HCEC 1CT (cell line): Measurements from ENCODE around the gene E4F1.
A peak's percentile ranks its signal among the peaks of the same experiment; 100 is the strongest.
"Not testable (repeated sequence)": the region's sequence is repeated elsewhere in the genome, so short reads cannot be mapped to it uniquely, and the experiment has no call there.

Experiments used
- DNase-seq: peaks from one replicate; pipeline ENCODE4 v3.0.0-alpha.2; 2017

The E4F1 gene

DNA sequence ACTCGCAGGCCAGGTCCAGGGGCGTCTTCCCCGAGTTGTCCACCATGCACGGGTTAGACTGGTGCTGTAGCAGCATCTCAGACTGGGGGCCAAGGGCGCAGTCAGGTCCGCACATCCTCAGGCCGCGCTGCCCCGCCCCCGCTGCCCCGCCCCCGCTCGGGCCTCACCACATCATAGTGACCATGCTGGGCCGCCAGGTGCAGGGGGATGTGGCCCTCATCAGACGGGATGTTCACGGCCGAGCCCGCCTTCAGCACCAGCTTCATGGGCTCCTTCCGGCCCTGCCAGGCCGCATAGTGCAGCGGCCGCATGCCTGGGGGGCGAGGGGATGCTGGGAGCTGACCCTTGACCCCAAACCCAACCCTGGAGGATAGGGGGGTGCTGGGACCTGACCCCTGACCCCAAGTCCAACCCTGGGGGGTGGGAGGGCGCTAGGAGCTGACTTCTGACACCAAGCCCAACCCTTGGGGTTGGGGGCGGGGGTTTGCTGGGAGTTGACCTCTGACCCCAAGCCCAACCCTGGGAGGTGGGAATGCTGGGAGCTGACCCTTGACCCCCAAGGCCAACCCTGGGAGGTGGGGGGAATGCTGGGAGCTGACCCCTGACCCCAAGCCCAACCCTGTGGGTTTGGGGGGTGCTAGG lies 34.0 kb upstream of the E4F1 start:
- no peak for DNase-seq

DNA sequence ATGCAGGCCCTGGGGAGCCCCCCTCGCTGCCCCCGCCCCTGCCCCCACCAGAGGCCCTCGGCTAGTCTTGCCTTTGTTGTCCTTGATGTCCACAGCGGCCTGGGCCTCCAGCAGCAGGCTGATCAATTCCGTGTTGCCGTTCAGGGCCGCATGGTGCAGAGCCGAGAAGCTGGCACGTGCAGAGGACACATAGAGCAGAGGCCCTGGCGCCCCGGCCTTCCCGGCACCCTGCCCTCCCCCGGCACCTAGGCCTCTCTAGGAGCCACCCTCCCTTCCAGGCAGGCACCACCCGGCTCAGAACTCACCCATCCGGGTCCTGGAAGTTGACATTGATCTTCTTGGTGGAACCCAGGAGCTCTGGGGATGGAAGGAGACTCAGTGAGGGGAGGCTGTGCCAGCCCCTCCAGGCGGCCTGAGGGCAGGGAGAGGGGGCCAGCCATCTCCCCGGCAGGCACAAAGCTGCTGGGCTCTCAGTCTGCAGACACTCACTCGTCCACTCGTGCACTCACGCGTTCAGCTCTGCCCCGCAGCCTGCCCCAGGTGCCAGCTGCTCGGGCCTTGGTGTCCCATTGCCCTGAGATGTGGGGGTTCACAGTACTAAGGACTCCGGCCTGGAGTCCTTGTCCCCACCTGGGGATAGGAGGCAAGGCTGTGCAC lies 33.3 kb upstream of the E4F1 start:
- no peak for DNase-seq

DNA sequence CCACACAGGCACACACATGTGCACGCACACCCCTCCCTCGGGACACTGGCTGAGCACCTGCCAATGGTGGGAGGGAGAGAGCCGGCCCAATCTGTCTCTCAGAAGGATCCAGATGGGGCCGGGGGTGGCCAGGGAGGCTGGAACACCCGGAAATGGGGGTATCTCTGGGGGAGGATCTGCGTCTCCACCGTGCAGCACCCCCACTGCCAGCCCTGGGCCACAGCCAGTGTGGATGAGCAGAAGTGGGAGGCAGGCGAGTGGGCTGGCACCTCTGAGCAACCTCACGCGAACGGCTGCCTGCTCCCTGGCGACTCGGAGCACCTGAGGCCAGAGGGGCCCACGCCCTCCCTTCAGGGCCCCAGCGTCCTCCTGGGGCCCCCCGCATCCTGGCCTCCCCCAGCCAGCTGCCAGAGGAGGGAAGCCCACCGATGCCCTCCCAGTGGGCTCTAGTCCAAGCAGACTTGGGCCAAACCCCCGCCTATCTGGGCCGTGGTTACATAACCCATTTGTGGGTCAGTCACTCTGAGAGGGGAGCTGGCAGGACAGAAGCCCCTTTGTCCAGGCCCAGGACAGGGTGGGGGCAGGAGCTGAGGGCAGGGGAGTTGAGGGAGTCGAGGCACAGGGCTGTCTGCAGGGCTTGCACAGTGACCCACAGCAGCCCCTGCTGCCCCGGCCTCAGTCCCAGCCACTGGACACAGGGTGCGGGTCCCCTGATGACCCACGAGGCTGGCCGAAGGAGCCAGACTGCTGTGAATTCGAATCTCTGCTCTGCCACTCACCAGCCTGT lies 32.5 kb upstream of the E4F1 start:
- DNase-seq: no peak

DNA sequence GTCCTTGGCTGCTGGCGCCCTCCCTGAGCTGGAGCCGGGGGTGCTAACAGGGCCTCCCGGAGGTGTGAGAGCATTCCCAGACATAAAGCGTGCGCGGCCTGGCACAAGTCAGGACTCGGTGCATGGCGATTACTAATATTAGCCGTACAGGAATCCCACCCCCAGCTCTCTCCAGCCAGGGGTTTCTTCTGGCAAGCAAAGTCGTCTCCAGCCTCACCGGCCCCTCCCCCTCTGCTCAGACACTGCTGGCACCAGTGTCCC lies 32.0 kb upstream of the E4F1 start:
- no peak for DNase-seq

DNA sequence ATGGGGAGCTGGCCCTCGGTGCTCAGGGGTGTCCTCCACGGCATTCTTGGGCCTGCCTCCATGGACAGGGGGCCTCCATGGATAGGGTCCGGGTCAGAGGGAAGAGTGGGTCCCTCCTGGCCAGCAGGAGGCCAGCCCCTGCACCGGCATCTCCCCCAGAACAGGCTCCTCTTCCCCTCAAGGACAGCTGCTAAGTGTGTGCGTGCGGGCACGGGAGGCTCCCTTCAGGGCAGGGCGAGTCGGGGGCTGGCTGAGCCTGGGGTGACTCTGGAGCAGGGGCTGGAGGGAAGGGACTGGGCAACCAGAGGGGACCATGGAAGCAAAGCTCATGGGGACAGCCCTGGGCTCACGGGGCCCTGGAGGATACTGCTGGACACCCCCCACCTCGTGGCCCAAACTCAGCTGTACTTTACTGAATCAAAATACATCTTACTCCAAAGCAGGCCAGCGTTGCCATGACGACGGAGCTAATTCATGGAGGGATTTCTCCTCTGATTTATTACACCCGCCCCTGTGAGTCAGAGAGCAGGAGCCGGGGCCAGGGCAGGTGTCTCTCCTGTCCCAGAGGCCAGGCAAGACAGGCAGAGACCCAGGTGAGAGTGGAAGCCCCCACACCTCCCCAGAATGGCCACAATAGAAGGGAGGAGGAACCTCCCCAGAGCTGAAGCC lies 29.1 kb upstream of the E4F1 start:
- DNase-seq: peak; percentile 58

DNA sequence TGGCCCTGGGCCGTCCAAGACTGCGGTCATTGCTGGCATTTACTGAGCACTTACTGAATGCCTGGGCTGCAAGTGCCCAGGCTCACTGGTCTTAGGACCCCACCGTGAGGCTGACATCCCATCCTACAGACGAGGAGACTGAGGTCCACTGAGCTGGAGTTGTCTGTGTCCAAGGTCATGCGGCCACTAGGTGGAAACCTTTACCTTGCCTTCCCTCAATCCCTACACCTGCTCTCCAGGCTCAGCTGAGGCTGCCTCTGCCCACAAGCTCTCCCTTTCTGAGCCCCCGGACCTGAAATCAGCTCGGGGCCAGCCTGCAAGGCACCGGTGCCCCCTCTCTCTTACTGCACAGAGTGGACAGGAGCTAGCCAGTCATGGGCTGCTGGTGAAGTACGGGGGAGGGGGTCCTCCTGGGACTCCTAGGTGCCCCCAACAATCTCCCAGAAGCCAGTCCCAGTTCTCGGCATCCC lies 28.5 kb upstream of the E4F1 start:
- peak; percentile 24 for DNase-seq

DNA sequence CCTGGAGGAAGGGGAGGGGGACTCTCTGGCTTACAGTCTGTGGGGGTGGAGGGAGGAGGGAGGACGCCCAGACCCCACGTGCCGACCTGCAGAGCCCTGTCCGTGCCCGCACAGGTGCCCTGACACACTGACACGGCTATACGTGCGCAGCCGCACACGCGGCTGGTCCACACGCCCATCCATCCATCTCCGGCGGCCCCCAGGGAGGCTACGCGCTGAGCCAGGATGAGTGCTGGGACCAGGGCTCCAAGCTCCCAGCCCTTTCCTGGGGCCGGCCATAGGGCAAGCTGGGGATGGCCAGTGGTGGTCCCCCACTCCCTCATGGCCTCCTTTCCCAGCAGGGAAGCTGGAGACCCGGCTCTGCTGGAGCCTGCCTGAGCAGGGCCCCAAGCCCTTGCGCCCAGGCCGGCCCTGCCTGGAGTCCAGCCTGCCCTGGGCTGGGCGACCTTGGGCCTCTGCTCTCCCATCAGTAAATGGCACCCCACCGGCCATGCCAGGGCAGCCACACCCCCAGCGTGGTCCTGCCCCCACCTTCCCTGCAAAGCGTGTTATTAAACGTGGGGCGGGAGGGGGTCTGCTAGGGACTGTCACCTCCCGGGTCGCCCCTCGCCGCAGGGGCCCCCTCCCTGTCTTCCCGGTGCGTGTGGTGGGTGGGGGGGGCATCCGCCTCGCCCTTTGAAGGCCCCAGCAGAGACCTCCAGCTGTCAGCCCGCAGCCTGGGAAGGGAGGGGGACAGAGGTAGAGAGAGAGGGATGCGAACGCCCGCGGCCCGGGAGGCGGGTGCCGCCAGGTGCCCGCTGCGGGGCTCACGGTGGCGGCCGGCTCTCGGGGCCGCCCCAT lies 27.8 kb upstream of the E4F1 start:
- no peak for DNase-seq

DNA sequence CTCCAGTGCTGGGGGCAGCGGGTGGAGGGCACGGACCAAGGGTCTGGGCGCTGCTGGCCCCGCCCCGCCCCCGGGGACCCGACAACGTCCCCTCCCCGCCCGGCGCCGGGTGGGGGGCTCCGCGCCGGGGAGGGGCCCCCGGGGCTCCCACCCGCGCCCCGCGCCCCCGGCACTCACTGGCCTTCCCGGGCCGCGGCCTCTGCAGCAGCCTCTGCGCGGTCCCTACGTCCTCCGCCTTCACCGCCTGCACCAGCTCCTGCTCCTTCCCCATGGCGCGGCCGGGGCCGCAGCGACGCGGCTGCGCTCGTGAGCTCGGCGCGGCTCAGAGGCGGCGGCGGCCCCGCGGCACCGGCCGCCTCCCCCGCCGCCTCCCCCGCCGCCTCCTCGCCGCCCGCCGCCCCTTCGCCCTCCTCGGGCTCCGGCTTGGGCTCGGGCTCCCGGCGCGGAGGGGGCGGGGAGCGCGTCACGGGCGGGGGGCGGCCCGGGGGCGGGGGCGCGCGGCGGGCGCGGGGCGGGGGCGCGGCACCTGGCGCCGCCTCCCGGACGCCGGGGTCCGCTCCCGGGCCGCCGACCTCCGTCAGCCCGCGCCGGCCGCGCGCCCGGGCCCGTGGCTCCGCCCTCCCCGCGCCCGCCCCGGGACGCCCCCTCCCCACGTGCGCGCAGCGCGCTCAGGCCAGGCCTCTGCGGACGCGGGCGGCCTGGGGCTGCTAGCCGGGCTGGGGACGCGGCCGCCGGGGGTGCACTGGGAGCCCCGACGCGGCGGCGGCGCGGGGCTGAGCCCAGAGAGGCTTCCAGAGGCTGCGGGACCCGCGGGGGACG lies 27.0 kb upstream of the E4F1 start, which contains the start of gene CASKIN1:
Gene CASKIN1, minus strand, starts transcription at position 444 of the 819 bp plus-strand sequence. Its CDS starts 173 bp downstream, at position 271.
- no peak for DNase-seq

DNA sequence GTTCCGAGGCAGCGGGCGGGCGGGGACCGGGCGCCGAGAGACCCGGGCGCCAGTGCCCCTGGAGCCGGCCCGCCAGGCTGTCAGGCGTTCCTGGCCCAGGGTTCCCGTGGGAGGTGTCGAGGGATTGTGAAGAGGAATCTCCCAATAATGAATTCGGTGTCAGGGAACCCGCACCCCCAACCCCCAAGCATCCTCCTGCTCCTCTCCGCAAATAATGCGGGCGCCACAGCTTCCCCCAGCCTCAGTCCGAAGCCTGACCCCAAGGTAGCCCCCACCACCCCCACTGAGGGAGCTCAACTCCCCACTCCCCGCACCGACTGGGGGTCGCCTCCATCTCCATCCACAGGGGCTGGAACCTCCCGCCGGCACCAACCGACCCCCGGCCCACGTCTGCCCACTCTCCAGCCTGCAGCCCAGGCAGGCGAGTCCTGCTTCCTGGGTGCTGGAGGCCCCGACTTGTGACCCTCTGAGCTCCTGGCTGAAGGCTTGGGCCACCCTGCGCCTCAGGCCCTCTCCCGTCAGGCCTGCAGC lies 26.3 kb upstream of the E4F1 start:
- no peak for DNase-seq

DNA sequence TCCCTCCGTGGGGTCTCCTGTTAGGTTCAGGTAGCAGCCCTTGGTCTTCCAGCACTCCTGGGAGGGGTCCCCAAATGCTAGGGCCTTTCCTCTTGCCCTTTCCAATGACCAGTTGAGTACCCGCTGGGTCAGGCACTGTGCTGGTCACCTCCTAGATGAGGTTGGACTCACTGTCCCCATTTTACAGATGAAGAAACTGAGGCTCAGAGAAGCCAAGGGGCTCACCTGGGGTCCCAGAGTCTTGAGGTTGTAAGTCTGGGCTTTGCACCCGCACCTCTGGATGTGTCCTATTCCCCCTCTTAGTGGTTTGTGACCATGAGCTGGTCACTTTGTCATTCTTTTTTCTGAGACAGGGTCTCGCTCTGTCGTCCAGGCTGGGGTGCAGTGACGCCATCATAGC lies 25.6 kb upstream of the E4F1 start:
- no peak for DNase-seq

DNA sequence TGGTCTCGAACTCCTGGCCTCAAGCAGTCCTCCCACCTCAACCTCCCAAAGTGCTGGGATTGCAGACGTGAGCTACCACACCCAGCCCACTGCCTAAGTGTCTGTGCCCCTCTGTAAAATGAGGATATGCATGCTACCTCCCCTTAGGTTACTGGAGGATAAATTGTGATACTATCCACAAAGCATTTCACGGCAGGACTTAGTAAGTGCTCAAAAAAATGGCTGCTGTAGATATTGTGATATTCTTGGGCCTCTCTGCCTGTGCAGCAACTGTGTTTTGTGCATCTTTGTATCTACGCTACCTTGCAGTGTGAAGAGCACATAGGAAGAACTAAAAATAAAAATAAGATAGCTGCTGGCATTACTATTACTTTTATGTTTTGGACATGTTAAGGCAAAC lies 25.1 kb upstream of the E4F1 start:
- DNase-seq: no peak

DNA sequence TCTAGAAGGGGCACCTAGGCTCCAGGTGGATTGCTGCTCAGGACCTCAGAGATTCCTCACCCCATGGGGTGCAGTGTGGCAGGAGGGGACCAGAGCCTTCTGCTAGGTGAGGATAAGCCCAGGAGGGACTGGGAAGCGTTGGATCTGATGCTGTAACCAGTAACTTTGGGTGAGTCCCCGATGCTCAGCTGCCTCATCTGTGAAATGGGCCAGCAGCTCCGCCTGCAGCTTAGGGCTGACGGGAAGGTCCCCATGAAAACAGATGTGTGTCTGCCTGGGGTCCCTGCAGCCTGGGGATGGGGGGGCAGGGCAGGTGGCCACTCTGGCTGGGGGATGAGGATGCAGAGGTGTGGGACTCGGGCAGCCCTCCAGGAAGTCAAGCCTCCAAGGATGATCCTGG lies 24.3 kb upstream of the E4F1 start:
- no peak for DNase-seq

DNA sequence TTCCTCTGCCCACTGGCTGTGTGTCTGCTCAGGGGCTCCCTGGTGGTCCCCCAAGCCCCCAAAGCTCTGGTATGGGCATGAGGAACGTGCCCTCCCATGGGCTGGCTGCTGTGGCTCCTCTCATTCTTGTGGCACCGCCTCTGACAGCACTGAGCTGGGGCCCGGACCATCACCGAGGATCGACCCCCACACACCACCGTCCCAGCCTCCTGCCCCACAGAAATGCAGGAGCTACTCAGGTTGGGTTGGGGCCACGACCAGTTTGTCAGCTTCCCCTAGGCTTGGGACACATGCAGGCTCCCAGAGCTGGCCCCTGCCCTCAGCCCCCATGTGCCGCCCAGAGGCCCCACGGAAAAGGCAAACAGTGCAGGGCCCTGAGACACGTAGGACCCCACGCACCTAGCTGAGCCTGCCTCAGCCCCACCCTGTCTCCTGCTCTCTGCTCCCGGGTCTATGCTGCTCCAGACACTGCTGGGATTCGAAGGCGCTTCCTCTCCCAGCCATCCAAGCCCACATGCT lies 23.7 kb upstream of the E4F1 start:
- no peak for DNase-seq

DNA sequence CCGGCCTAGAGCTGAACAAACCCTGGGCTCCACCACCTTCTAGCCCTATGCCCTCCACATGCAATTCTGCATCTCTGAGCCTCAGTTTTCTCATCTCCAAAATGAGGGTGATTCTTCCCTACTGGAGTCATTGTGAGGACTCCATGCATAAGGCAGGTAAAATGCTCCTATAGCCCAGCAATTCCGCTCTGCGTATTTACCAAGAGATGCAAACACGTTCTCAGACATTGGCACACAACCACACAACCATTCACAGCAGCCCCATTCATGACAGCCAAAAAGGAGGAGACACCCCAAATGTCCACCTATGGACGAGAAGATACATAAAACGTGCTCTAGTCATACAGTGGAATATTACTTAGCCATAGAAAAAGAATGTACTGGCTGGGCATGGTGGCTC lies 23.1 kb upstream of the E4F1 start:
- no peak for DNase-seq

DNA sequence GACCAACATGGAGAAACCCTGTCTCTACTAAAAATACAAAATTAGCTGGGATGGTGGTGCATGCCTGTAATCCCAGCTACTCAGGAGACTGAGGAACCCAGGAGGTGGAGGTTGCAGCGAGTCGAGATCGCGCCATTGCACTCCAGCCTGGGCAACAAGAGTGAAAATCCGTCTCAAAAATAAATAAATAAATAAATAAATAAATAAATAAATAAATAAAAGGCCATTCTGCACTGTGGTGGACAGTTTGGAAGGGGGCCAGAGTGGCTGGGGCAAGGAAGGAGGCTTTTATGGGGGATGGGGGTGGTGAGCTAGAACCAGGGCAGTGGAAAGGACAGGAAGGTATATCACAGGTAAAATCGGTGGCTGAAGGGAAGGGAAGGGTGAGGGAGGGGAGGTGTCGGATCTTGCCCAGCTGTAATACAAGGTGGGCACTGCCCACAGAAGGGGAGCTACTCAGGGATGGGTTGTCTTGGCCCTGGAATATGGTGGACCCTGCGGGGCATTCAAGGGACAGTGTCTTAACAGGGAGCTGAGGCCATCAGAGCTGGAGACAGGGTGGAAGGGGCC lies 20.2 kb upstream of the E4F1 start:
- DNase-seq: not testable (repeated sequence)

DNA sequence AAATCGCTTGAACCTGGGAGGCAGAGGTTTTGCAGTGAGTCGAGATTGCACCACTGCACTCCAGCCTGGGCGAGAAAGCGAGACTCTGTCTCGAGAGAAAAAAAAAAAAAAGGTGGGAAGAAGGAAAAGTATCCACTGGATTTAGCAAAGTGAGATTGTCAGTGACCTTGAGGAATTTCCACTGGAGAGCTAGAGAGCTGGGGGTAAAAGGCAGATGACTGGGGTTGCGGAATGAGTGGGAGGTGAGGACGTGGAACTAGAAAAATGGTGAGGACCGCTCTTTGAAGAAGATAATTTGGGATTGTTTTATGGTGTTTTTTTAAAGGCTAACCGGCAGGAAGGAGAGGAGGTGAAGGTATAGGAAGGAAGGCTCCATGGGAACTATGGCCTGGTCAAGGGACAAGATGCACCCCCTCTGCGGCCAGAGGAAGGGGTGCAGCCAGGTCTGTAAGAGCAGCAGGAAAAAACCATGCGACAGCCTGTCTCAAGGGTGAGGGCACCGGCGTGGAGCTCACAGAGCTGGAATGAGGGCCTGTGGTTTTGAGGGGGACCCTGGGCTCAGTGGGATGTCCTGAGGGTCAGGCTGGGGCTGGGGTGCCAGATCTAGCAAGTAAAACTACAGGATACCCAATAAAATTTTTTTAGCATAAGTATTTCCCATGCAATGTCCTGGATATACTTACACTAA lies 18.8 kb upstream of the E4F1 start:
- no peak for DNase-seq

DNA sequence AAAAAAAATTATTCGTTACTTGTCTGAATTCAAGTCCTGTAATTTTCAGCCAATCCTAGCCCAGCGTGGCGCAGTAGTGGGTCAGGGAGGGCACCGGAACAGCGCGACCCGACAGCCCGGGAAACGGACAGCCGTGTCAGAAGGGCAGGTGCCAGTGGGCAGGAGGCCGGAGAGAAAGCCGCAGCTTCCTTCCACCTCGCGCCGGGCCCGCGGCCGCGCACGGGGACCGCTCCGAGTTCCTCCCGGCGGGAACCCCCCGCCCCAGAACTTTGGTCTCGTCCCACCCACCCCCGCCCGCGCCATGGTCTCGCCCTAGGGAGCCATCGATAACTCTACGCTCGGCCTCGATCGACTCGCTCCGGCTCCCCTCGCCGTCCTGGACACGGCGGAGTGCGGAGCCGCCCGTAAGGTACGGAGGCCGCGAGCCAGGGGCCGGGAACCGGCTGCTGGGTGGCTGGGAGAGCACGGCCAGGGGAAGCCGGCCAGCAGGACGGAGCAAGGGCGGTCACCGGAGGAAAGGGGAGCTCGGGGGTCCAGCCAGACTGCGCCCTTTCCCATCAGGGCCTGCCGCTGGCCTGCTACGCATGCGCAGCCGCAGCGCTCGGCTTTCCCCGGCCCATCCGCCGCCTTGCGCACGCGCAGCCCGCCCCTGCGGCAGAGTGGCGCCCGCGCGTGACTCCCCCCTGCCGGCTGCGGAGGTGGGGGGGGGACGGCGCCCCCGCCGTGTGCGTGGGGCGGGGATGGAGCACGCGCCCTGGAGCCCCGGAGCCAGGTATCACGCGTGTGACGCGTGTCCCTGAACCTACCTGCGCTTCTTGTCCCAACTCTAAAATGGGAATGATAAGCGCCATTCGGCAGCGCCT lies 18.1 kb upstream of the E4F1 start, which contains the start of gene MLST8:
Gene MLST8, plus strand, starts transcription at position 351 of the 863 bp plus-strand sequence. CDS start 632 bp downstream, outside the sequence.
- DNase-seq: peak; percentile 74

DNA sequence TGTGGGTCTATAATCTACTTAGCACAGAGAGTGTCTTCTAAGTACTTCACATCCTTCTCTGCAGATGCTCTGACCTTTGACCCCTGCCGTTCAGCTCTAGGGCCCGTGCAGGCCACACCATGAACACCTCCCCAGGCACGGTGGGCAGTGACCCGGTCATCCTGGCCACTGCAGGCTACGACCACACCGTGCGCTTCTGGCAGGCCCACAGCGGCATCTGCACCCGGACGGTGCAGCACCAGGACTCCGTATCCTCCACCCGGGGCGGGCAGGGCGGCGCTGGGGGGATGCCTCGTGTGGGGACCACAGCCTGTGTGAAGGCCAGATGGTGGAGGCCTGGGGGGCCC lies 17.5 kb upstream of the E4F1 start:
- DNase-seq: peak; percentile 15

DNA sequence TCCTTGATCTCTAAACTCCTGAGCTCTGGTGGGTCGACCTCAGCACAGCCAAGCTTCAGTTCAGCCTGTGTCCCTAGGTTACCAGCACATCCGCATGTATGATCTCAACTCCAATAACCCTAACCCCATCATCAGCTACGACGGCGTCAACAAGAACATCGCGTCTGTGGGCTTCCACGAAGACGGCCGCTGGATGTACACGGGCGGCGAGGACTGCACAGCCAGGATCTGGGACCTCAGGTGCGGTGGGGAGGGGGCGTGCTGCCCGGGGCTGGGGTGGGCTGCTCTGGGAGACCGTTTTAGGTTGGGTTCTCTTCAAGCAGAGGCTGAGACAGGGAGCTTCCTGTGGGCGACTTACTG lies 17.0 kb upstream of the E4F1 start:
- no peak for DNase-seq
